ENCODE data around the gene PLA2G4B. TPM values are rescaled to one million over a fixed set of nuclear protein-coding genes. Genes with fewer than 3 reads are reported as not detected.

Gene PLA2G4B
- polyA plus RNA-seq, 1 donor (not counting 4 experiments of a cell fraction or from before 2014, with no cell fraction given): 8.6 TPM

- Histone ChIP-seq H3K9ac (ENCODE audit: control insufficient read depth, extremely low read depth, insufficient read depth, low read length) (no peak overlapping the region), H3K4me2 (ENCODE audit: control insufficient read depth, extremely low read depth, insufficient read depth, low read depth, low read length) (no peak overlapping the region), H2AFZ (ENCODE audit: control insufficient read depth, low read length) (no peak overlapping the region), H3K36me3 (ENCODE audit: control insufficient read depth in 2 of 2, extremely low read depth in 1 of 2, insufficient read depth in 2 of 2, low read length in 2 of 2) (peaks cover 0 to 1% of the 10 kb centered on the region in 2 experiments), H3K9me1 (ENCODE audit: control insufficient read depth, extremely low read depth, insufficient read depth, low read length) (no peaks in the 10 kb centered on the region), H3K27me3 (ENCODE audit: control insufficient read depth, extremely low read depth, insufficient read depth, low read length) (peaks cover 6% of the 10 kb centered on the region), H3K9me3 (ENCODE audit: control insufficient read depth, low read depth, low read length) (no peaks in the 10 kb centered on the region), H4K20me1 (ENCODE audit: control insufficient read depth, extremely low read depth, insufficient read depth, low read length) (no peaks in the 10 kb centered on the region), H3K4me3 (ENCODE audit: control insufficient read depth in 2 of 3, extremely low read depth in 1 of 3, insufficient read depth in 2 of 3, low read depth in 1 of 3, low read length in 3 of 3) (no peak overlapping the region), H3K4me1 (ENCODE audit: control insufficient read depth, extremely low read depth, insufficient read depth, low read length) (no peaks in the 10 kb centered on the region), H3K27ac (ENCODE audit: control insufficient read depth, insufficient read depth, low read length) (no peak overlapping the region), H3K79me2 (ENCODE audit: control insufficient read depth, insufficient read depth, low read length) (no peaks in the 10 kb centered on the region)
- TF ChIP-seq CTCF (optimal IDR thresholded peaks at IDR 0.05 in 1 of 3, IDR thresholded peaks at IDR 0.05 in 1 of 3, conservative IDR thresholded peaks at IDR 0.05 in 1 of 3; ENCODE audit: extremely low read depth in 1 of 3, insufficient read depth in 2 of 3, low read length in 3 of 3) (no peak), EZH2 (IDR thresholded peaks at IDR 0.05; ENCODE audit: low read length) (no peak)
- FAIRE-seq: no peak
- dilution Hi-C loops (cut with MboI; ENCODE audit: extremely low pct_ligation_motif_present, low sequenced_read_pairs): no loop called here
- DNase-seq (ENCODE audit: low read depth, low spot score): no peak
Measured at GRCh38 chr15:41860049-41860828, 21.6 kb downstream of the PLA2G4B start.

GRCh38 chr15:41861736-41862356 lies 23.2 kb downstream of the PLA2G4B start:
- DNase-seq (ENCODE audit: low read depth, low spot score): no peak
- no peaks in the 10 kb centered on the region for H3K79me2 ChIP-seq (ENCODE audit: control insufficient read depth, insufficient read depth, low read length)
- no peak overlapping the region for H2AFZ ChIP-seq (ENCODE audit: control insufficient read depth, low read length)
- H3K4me2 ChIP-seq (ENCODE audit: control insufficient read depth, extremely low read depth, insufficient read depth, low read depth, low read length): no peak overlapping the region
- H3K27ac ChIP-seq (ENCODE audit: control insufficient read depth, insufficient read depth, low read length): no peak overlapping the region
- H3K9me1 ChIP-seq (ENCODE audit: control insufficient read depth, extremely low read depth, insufficient read depth, low read length): no peaks in the 10 kb centered on the region
- no peaks in the 10 kb centered on the region for H3K9me3 ChIP-seq (ENCODE audit: control insufficient read depth, low read depth, low read length)
- no peak overlapping the region for H3K4me3 ChIP-seq (ENCODE audit: control insufficient read depth in 2 of 3, extremely low read depth in 1 of 3, insufficient read depth in 2 of 3, low read depth in 1 of 3, low read length in 3 of 3)
- peaks cover 0 to 1% of the 10 kb centered on the region in 2 experiments for H3K36me3 ChIP-seq (ENCODE audit: control insufficient read depth in 2 of 2, extremely low read depth in 1 of 2, insufficient read depth in 2 of 2, low read length in 2 of 2)
- no peaks in the 10 kb centered on the region for H4K20me1 ChIP-seq (ENCODE audit: control insufficient read depth, extremely low read depth, insufficient read depth, low read length)
- no peaks in the 10 kb centered on the region for H3K4me1 ChIP-seq (ENCODE audit: control insufficient read depth, extremely low read depth, insufficient read depth, low read length)
- TF ChIP-seq CTCF (optimal IDR thresholded peaks at IDR 0.05 in 1 of 3, IDR thresholded peaks at IDR 0.05 in 1 of 3, conservative IDR thresholded peaks at IDR 0.05 in 1 of 3; ENCODE audit: extremely low read depth in 1 of 3, insufficient read depth in 2 of 3, low read length in 3 of 3) (no peak), EZH2 (IDR thresholded peaks at IDR 0.05; ENCODE audit: low read length) (no peak)
- dilution Hi-C loops (cut with MboI; ENCODE audit: extremely low pct_ligation_motif_present, low sequenced_read_pairs): no loop called here
- FAIRE-seq: no peak
- peaks cover 3% of the 10 kb centered on the region for H3K27me3 ChIP-seq (ENCODE audit: control insufficient read depth, extremely low read depth, insufficient read depth, low read length)
- no peak overlapping the region for H3K9ac ChIP-seq (ENCODE audit: control insufficient read depth, extremely low read depth, insufficient read depth, low read length)

Data from keratinocyte (primary cell).